Hematopoietic multipotent progenitor cell treated with erythropoietin and hydrocortisone succinate and interleukin-3 and kit ligand, for 4 days (in vitro differentiated cells): ENCODE measurements around the gene ATOSA.

Experiments
- DNase-seq: peaks from one replicate; pipeline ENCODE4 v3.0.0-alpha.2; 2015

The ATOSA gene, protein sequence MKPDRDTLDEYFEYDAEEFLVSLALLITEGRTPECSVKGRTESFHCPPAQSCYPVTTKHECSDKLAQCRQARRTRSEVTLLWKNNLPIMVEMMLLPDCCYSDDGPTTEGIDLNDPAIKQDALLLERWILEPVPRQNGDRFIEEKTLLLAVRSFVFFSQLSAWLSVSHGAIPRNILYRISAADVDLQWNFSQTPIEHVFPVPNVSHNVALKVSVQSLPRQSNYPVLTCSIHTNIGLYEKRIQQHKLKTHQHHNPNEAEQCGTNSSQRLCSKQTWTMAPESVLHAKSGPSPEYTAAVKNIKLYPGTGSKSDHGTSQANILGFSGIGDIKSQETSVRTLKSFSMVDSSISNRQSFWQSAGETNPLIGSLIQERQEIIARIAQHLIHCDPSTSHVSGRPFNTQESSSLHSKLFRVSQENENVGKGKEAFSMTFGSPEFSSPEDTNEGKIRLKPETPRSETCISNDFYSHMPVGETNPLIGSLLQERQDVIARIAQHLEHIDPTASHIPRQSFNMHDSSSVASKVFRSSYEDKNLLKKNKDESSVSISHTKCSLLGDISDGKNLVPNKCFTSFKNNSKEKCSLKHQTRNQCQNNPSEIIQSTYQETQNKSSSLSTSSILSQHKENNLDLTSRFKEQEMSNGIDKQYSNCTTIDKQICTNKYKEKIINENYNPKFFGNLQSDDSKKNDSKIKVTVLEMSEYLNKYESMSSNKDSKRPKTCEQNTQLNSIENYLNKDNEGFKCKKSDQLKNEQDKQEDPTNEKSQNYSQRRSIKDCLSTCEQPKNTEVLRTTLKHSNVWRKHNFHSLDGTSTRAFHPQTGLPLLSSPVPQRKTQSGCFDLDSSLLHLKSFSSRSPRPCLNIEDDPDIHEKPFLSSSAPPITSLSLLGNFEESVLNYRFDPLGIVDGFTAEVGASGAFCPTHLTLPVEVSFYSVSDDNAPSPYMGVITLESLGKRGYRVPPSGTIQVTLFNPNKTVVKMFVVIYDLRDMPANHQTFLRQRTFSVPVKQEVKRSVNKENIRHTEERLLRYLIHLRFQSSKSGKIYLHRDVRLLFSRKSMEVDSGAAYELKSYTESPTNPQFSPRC

DNA sequence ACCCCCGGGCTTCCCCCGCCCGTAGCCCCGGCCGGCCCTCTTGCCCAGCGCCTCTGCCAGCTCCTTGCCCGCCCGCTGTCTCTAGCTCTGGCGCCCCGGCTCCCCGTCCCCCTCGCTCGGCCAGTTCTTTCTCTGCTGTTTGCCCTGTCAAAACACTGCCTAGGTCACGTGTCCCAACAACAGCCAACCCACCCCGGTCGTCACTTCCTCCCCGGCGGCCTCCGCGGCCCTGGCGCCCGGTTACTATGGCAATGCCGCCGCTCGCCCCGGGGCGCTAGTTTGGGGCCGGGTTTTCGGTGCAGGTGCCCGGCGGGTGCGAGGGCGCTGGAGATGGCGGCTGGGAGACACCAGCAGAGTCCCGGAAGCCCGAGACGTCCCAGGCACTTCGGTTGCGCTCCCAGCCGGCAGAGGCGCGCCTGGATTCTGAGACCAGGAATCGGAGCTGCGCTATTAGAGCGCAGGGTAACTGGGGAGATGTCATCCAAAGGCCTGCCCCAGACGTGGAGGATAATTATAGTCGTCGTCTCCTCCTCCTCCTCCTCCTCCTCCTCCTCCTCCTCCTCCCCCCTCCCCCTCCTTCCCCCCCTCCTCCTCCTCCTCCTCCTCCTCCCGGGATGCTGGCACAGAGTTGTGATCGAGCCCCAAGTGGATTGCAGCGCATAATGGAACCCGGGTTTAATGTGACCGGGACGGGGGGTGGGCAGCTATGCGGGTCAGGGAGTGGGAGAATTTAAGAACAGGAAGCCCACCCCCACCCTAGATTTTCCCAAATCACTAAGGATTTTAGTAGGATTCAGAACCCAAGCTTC, at the start of gene ATOSA:
Gene ATOSA (minus strand): TSS at position 157 of the 809 bp plus-strand sequence. CDS start 1,367 bp downstream, outside the sequence.
- DNase-seq, result peak; percentile 94

DNA sequence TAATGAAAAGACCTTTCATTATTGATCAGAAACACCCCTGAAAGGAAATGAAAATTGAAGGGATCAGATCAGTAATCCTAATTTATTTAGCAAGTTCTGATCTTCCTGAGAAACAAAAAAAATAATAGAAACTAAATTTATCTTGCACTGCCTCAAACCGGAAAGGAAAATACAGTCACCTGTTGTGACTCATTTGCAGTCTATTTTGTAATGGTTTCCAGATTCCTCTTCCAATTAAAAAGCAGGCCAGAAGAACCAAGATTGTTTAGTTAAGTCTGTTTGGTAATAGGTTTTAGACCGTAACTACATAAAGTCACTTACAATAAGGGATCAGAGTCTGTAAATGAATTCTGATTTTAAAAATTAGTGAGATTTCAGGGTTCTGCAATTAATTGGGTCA, 49.7 kb upstream of the ATOSA start:
- DNase-seq, result no peak

DNA sequence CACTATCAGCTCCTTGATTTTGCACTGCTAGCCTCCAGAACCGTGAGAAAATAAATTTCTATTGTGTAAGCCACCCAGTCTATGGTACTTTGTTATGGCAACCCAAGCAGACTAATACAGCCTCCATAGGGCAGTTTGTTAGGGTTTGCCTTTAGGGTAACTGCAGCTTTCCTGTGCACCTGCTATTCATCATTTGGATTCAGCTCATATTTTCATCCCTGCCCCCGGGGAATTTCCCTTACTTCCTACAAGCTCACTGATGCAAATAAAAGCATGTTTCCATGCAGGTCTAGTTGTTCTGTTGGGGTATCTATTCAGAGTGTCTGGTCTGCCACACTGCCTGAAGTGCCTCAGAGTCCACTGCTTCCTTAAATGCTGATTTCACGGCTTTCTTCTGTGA, 48.6 kb upstream of the ATOSA start:
- no peak for DNase-seq

DNA sequence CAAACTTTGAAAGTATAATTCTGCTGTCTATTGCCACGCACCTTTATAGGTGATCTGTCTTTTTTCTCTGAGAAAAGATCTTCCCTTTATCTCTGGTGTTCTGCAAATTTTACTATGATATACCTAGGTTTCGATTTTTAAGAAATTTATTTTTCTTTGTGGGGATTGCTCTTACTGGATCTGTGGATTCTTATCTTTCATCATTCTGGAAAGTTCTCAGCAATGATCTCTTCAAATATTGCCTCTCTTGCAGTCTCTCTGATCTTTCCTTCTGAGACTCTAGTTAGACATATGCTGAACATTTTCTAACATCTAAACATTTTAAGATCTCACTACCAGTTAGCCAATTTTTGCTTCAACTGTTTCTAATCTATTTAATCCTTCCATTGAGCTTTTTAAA, 47.0 kb upstream of the ATOSA start:
- no peak for DNase-seq

DNA sequence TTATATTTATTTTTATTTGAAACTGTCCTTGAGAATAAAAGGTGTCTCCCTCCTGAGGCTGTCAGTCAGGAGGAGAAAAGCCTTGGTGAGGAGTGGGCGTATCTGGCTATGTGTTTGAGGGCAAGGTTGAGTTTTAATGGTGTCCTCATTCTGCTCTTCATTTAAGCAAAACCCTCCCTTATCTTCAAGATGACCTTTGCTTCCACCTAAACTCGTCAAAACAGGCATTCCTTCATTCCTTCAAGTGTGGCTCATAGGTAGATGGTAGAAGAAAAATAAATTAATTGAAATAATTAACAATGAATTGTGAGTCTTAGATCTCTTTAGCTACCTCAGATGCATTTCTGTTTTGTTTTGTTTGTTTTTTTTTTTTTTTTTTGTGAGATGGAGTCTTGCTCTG, 39.4 kb upstream of the ATOSA start:
- no peak for DNase-seq

DNA sequence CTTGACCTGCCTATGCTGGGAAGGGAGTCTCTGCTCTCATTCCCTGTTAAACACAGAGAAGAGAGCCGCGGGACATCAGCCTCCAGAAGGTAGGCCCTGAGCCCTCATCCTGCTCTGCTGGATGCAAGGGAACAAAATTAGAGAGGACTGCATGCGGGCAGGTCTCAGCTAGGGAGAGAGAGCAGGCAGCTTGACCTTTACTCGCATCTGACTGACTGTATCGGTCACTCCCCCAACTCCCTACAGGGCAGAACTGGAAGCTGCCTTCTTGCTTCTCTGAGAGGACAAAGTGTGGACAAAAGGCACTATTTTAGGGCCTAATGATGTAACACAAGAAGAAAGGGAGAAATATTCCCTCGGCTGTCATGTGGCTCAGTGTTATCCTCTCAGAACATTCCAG, 38.7 kb upstream of the ATOSA start:
- DNase-seq, result no peak

DNA sequence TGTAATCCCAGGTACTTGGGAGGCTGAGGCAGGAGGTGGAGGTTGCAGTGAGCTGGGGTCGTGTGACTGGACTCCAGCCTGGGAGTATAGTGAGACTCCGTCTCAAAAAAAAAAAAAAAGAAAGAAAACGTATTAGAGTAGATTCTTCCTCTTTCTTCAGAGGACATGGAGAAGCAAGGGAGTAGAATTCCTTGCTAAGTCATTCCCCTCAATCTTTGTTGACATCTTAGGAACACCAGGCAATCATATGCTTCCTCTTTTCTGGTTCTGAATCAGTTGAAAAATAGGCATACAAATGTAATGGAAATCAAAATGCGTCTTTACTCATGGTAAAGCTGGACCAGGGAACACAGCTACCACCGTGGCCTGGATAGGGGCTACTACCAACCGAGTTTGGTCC, 38.3 kb upstream of the ATOSA start:
- no peak for DNase-seq

DNA sequence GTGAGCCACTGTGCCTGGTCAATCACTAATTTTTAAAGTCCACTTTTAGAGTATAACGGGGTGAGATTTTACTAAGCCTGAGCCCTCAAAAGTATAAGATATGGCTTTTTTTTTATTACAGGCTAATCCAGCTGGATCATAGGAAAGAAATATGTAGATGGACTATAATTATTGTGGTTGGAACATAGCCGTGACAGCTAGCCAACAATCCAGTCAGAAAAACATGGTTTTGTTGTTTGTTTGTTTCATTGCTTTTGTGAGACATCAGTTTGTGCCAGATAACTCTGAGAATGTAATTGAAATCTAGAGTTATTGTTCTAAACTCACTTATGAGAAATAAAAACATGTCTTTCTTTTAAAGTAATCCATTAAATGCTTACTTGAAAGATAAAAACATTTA, 37.3 kb upstream of the ATOSA start:
- DNase-seq, result no peak

DNA sequence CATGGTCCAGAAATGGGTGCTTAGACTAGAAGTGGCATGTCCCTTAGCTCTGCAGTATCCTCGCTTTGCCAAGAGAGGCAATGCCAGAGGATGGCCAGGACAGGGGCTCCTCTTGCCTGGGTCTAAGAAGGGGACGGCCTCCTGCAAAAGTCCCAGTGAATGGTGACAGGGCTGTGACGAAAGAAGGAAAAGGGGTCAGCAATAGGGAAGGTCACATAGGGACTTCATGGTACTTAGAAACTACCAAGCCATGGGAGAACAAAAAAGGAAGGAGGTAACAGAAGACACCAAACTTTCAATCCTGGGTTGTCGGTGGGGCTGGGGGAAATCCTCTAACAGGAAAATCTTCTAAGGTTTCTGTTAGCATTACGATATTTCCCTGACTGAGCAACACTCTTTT, 36.2 kb upstream of the ATOSA start:
- DNase-seq, result no peak

DNA sequence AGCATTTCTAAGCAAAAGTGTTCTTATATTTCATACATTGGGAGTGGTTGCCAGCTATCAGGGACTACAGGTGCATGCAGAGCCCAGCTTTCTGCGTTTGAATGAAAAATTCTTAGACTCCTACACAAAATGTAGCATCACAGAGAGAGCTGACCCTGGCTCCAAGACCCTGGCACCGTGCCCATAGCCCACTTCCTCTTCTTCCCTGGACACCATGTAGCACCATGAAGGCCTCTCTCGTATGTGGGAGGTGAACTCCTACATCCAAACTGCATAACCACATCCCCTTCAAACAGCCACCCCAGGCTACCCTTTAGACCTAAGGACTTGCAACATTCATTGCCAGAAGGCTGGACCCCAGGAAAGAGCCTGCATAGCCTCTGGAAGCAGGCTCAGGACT, 35.8 kb upstream of the ATOSA start:
- peak; percentile 27 for DNase-seq

DNA sequence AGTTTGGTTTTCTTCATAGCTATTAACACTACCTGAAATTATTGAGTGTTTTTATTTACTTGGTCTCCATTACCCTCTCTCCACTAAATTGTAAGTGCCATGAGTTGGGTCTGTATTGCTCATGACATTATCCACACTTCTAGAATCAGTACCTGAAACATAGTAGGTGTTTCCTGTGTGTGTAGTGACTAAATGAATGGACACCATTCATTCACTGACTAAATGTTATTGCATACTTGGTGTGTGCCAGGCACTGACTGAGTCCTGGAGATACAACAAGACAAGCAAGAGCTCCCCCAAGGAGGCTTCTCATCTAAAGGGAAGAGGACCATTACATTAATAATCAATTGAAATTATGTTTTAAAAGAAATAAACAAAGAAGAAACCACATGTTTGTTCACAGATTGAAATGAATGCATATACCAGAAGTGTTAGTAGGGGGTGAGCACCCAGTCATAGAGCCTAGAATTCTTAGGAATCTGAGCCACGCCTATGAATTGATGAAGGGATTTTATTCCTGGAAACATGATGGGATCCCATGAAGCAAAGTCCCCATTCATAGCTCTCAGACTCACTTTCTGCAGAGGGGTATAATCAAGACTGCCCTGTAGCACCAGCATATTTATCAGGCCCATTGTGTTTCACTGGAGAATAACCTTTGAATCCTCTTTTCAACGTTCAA, 31.7 kb upstream of the ATOSA start:
- no peak for DNase-seq

DNA sequence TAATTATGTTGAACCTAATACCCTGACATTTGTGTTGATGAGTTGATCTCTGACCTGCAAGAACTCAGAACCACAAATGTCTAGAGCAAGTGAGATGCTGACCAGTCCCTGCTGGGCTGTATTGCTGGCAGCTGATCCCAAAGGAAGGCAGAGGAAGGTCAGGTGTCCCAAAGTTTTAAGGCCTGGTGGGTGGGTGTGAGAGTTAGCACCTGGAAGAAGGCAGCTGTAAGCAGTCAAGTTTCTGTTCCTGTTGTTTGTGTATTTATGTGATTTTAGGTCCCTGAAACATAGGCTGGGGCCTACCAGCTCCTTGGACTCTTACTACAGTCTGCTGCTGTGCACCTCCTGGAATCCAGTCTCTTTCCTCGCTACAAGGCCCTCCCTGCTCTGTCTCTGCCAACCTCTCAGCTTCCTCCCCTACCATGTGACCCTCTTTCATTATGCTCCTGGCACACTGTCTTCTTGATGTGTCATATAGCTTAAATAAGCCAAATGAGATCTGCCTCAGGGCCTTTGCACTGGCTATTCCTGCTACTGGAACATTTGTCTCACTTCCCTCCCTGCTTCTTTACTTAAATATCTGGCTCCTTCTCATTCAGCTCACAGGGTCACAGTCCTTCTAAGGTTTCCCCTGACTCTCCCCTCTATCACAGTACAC, 31.0 kb upstream of the ATOSA start:
- DNase-seq, result no peak

DNA sequence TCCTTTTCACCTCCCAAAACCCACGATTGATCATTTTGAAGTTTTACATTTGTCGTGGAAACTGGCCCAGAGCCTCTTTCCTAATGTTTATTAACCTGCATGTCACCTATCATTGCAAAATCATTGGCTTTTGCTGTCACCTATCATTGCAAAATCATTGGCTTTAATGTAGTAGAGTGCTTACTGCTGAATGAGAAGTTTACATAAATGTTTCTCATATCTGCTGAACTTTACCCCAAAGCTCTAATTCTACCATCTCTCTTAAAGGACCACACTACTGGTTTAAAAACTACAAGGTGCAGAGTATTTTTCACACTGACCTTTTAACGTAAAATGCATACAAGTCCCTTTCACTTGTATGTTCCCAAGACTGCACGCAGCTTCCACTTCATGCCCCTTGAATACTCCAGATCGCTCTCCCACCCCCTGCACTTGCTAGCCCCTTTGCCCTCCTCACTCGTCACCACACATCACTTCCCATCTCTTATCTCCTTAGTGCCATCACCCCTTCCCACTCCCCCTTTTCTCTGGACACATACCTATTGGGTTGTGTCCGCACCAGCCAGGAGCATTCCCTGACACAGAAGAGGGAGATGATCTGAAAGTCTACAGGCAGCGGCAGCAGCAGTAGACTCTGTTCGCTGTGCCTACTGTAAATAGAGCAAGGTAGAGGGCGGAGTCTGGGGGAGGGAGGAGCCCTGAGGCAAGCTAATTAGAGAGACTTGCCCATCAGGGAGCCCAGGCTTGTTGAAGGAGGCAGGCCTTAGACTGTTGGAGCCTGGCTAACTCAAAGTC, 30.2 kb upstream of the ATOSA start:
- DNase-seq, result no peak

DNA sequence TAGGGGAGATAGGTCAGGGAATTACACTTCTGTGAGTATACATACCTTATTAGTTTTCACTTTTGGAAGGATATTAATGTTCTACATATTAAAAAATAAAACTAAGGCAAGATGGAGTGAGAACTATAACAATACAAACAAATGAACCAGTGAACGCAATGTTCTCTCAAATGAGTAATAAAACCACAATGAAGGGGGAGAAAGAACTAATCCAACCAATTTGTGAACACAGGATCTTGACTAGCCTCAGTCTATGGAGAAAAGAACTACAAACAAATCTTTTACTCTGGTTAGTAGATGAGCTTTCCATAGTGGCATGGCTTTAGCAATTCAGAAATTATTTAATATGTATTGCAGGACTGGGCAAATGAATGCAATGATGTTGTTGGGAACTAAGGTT, 26.9 kb upstream of the ATOSA start:
- DNase-seq, result no peak

DNA sequence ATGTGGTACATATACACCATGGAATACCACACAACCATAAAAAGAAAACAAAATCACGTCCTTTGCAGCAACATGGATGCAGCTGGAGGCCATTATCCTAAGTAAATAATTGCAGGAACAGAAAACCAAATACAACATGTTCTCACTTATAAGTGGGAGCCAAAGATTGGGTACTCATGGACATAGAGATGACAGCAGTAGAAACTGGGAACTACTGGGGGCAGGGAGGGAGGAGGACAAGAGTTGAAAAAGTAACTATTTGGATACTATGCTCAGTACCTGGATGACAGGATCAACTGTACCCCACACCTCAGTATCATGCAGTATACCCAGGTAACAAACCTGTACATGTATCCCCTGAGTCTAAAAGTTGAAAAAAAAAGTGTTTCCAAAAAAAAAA, 23.2 kb upstream of the ATOSA start:
- no peak for DNase-seq

DNA sequence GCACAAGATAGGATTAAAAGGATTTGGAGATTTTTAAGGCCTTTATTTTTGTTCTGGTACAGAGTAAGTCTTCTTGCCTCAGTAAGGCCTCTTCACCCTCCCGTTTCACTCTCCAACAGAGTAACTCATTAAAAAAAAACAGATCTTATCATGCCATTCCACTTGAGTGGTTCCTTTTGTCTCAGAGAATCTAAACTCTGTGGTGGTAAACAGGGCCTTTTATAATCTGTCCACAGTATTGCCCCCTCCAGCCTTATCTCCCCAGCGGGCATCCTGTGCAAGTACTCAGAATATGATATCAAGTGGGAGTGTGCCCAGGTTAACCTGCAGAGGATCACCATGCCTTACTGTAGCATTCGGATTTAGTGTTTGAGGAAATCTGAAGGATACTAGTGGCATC, 20.3 kb upstream of the ATOSA start:
- DNase-seq, result peak; percentile 52

DNA sequence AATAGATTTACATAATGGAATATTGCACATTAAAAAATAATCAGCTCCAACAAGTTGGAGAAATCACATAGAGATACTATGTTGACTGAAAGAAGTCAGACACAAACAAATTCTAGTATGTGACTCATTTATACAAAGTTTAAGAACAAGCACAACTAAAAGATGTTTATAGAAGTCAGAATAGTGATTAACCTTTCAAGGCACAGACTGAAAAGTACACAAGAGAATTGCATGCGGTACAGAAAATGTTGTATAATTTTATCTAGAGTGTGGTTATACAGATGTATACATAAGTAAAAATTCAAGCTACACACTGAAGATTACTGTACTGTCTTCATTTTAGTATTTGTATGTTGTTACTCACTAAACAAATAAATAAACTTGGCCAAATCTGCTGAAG, 19.3 kb upstream of the ATOSA start:
- DNase-seq, result no peak

DNA sequence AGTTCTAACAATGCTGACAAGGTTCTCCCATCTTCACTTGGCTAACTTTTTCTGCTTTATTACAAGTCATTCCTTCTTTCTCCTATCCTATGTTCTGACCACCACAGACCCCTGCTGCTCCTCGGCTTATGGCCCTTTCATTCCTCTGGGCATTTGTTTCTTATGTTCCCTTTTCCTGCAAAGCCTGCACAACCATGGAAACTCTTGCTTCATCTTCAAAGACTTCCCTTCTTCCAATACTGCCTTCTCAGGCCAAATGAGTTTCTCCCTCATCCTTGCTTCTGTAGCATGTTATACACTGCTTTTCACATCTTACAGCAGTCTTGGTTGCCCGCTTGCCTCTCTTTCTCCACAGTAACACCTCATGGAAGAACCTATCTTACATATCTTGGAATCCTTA, 17.9 kb upstream of the ATOSA start:
- no peak for DNase-seq

DNA sequence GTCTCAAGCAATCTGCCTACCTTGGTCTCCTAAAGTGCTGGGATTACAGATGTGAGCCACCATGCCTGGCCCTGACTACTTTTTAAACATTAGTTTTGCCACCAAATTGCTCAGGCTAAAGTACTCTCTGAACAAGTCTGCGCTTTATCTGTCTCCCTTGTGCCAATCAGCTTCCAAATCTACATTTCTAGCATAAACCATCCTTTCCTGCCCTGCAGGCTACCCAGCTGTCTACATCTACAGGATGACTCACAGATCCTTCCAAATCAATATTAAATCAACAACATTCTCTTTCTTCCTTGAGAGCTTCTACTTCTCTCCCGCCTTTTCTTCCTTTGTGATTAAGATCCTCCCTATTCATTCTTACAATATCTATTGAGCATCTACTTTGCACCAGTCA, 16.0 kb upstream of the ATOSA start:
- DNase-seq, result no peak

DNA sequence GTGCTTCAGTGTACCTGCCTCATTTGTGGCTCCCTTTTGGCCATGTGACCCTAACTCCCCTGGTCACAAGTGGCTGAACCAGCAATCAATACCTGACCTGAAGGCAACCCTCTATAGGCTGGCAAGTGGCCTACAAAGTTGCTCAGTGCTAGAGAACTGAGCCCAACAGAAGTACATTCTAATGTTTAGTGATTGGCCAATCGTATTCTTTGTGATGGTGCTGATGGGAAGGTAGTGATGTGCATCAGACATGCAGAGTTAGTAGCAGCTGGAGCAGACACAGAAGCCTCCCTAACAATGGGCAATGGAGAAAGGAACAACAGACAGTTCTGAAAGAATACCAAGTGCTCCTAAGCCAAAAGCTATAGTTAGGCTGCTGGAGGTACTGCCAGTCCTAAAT, 10.4 kb upstream of the ATOSA start:
- no peak for DNase-seq

DNA sequence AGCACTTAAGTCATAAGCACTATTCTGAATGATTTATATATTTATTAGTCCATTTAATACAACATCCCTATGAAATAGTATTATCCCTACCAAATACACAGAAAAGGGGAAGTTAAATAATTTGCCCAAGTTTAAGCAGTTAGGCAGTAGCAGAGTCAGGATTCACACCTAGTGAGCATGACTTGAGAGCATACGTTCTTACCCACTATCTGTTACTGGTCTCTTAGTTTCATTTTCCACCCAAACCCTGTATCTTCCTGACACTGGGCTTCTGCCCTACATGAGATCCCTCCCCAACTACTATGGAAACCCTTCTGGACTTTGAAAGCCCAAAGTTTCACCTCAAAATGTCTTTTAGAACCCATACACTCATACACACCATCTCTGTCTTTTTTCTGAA, 4.4 kb upstream of the ATOSA start:
- peak; percentile 57 for DNase-seq
